GM18861 (cell line): ENCODE measurements around the gene KLK5.
"Not testable (repeated sequence)": the region's sequence is repeated elsewhere in the genome, so short reads cannot be mapped to it uniquely, and the experiment has no call there.

Experiments
- ATAC-seq: cut with Tn5 transposase; IDR thresholded peaks from one replicate; pipeline ENCODE4 v1.9.1; 2021; ENCODE audit not compliant: unreplicated experiment

The KLK5 gene

DNA sequence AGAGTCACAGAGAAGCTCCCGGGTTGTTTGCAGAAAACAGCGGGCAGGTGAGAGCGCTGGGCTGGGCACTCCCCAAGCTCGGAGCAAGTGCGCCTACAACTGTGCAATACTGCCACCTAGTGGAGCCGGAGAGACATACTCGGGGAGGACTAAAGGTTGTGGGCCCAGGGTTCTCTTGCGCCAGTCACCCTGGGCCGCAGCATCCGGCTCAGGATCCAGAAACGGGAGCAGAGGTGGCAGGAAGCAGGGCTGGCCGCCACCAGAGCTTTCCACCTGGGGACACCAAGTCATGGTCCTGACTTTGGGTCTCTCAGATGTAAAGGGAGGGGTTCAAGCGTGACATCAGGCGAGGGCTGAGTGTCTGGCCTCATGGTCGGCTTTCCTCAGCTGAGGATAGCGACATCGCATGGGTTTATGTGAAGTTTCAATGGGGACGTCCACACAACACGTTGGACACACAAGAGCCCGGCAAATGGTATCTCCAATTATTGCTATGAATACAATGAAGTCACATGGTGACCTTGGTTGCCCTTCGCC, 30.5 kb downstream of the KLK5 start:
- ATAC-seq = peak; percentile 64

DNA sequence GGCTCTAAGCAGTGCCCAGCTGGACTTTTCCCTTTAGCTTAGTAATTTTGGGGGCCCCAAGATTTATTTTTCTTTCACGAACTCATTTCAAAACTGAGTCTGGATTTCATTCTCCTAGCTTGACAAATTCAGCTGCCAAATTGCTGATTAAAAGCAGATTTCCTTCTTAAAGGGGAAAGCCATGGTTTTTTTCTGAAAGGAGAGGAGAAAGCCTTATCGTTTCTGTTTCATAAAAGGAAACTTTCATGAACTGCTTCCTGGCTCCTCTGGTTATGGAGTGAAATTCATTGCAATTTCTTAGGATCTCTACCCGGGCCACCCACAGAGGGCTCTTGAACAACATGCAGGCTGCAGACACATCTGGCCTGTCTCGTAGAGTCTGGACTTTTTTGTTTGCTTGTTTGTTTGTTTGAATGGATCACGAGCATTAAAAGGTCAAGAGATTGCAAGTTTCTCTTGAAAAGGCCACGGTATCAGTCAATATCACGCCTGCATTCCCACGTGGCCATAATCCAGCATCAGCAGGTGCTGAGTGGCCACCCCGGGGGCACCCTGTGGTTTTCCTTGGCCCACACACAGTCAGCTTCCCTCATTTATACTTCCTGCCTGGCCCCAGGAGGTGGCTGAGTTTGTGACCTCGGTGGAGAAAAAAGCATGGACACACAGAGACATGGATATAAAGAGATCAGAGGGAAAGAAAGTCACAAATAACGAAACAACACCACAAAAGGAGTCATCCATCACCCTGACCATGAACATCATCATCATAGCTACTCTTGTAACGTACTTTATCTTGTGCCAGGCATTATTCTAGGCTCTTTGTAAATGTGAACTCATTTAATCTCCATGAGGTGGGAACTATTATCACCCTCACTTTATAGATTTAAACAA, 31.2 kb downstream of the KLK5 start:
- ATAC-seq = no peak

- no peak for ATAC-seq
These were observed 36.8 kb downstream of the KLK5 start for GRCh38 chr19:50916069-50916468.

DNA sequence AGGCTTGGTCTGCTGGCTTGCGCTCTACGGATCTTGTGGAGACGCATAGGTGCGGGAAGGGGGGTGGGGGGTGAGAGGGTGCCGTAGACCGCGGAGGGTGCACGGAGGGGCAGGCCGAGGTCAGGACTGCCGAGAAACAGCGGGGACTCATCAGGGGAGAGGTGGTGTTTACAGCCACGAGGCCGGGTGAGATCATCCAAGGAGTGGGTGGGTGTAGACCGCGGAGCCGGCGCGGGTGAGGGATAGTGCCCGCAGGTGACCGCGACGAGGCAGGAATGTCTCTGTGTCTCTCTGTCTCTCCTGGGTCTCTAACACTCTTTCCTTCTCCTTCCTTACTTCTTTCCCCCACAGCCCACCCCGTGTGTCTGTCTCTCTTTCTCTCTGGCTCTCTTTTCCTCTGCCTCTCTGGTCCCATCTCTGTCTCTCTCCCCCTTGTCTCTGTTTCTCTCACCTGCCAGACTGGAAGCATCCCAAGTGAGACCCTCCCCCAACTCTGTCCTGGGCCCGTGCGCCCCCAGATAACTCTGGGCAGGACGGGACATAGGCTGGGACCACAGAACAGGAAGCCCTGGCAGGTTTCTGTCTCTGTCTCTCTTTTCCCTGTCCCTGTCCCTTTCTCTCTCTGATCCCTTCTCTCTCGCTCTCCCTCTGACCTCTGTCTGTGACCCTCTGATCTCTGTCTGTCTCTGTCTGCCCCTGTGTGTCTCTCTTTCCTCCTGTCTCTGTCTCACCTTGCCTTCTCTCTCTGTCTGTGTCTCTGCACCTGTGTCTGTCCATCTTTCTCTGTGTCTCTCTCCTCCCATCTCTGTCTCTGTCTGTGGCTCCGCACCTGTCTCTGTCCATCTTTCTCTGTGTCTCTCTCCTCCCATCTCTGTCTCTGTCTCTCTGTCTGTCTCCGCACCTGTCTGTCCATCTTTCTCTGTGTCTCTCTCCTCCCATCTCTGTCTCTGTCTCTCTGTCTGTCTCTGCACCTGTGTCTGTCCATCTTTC, 39.8 kb downstream of the KLK5 start:
- ATAC-seq = no peak

DNA sequence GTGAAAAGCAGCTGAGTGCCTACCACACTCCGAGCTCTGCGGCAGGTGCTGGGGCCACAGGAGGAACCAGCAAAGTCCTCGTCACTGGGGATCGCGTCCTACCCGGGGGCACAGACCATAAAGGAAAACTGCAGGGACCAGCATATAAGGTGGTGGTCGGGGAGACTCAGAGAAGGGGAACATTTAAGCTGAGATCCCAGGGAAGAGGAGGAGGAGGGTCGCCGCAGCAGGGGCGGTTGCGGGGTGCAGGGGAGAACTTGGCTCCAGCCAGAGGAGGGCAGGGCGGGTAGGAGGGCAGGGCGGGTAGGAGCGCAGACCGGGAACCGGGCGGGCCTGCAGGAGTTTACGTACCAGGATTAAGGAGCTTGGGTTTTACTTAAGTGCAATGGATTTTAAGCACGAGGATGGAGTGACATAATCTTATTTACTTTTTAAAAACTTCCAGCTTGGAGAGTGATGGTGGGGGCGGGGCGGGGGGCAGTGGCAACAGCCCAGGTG, 40.7 kb downstream of the KLK5 start:
- ATAC-seq = no peak

GRCh38 chr19:50911206-50912101, 41.4 kb downstream of the KLK5 start, which contains the start of gene KLK4:
Gene KLK4, minus strand, starts transcription at chr19:50911395. Its CDS starts 657 bp downstream, at chr19:50910738.
- ATAC-seq = no peak

GRCh38 chr19:50910722-50911121, 42.1 kb downstream of the KLK5 start:
- no peak for ATAC-seq

DNA sequence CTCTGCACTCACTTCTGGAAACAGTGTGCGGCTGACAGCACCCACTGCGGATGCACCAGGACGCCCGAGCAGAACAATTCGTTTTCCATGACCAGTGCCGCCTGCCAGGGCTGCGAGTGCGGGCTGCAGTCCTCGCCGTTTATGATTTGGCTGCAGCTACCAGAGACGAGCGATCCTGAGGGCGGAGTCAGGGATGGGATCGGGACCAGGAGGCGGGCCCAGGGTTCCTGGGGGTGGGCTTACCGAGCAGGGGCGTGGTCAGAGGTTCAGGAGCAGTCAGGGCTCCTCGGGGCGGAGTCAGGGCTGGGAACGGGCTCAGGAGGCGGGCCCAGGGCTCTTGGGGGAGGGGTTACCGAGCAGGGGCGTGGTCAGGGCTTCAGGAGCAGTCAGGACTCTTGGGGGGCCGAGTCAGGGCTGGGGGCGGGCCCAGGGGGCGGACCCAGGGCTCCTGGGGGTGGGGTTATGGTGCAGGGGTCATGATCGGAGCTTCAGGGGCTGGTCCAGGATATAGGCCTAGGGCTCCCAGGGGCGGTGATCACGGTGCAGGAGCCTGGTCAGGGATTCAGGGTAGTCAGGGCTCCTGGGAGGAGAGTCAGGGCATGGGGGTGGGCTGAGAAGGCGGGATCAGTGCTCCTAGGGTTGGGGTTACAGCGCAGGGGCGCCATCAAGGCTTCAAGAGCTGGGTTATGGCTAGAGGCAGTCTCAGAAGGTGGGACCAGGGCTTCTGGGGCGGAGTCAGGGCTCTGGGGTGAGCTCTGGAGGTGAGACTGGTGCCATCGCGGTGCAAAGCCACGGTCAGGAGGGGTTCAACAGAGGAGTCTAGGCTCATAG, 43.4 kb downstream of the KLK5 start:
- no peak for ATAC-seq

- no peak for ATAC-seq
These were observed 44.5 kb downstream of the KLK5 start for GRCh38 chr19:50908336-50908735.

DNA sequence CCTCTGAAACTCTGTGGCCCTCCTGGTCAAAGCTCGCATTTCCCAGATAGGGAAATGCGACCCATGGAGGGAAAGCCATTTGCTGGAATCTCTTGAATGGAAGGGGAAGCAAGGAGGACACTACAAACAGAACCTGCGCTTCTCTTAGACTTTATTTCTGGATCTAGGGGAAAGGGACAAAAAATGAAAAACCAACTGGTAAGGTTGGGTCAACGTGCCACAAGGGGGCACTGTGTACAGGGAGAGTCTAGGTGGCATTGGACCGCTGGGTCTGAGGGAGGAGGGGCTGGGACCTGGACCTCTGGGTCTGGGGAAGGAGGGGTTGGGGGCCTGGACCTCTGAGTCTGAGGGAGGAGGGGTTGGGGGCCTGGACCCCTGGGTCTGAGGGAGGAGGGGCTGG, 46.6 kb downstream of the KLK5 start:
- no peak for ATAC-seq

GRCh38 chr19:50902640-50903039, 50.2 kb downstream of the KLK5 start:
- ATAC-seq = no peak

DNA sequence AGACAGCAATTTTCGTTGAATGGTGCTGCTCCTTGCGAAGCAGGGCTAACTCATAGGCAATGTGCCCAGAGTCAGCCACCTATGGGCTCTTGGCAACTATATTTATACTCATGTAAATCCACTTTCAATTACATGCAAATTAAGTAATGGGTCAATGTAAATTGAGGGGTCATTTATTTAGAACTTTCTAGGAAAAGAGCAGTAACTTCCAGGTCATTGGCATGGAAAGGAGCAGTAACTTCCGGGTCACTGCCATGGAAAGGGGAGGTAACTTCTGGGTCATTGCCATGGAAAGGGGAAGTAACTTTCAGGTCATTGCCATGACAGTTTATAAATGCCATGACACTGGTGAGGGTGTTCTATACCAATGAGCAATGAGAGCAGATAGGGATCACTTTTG, 53.3 kb downstream of the KLK5 start:
- no peak for ATAC-seq

- ATAC-seq = no peak
These were observed 54.8 kb downstream of the KLK5 start for GRCh38 chr19:50898018-50898417.

GRCh38 chr19:50897612-50898011, 55.2 kb downstream of the KLK5 start:
- ATAC-seq = peak; percentile 18

DNA sequence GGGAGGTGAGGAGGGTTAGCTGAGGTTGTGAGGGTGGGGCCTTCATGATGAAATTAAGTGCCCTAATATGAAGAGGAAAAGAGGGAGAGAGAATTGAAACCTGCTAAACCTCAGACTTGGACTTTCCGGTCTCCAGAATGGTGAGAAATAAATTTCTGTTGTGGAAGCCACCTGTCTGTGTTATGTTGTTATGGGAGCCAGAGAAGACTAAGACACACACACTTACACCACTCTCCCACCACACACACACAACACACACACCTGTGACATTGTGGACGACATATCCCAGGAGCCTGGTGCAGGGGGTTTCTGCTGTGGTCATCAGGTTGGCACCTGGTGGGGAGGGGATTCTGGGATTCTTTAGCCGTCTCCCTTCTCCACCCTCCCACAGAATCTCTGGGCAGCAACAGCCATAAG, 55.6 kb downstream of the KLK5 start:
- peak; percentile 9 for ATAC-seq

GRCh38 chr19:50896591-50897190, 56.1 kb downstream of the KLK5 start:
- ATAC-seq = peak; percentile 69

- not testable (repeated sequence) for ATAC-seq
These were observed 56.7 kb downstream of the KLK5 start for GRCh38 chr19:50896089-50896590.

GRCh38 chr19:50894478-50895356, 58.1 kb downstream of the KLK5 start:
- ATAC-seq = no peak
